GM12891 (cell line): ENCODE measurements around the gene PNPLA2.

Experiments
- PAX5 ChIP-seq: IDR thresholded peaks from 2 replicates; pipeline ENCODE4 v1.6.1; 2011; ENCODE audit warnings: low read length, moderate library complexity, mild to moderate bottlenecking; ENCODE audit not compliant: insufficient read depth, severe bottlenecking
- POLR2A ChIP-seq: IDR thresholded peaks from 2 replicates; pipeline ENCODE4 v1.6.1; 2011; ENCODE audit warnings: low read depth, low read length, control low read depth
- POLR2AphosphoS5 ChIP-seq: IDR thresholded peaks from 2 replicates; pipeline ENCODE4 v1.6.1; 2011; ENCODE audit warnings: low read depth, low read length, control low read depth
- SPI1 ChIP-seq: IDR thresholded peaks from 2 replicates; pipeline ENCODE4 v1.6.1; 2011; ENCODE audit warnings: low read depth, low read length, control low read depth
- TAF1 ChIP-seq: IDR thresholded peaks from 2 replicates; pipeline ENCODE4 v1.6.1; 2011; ENCODE audit warnings: low read depth, low read length, control low read depth

- no peak for TF ChIP-seq PAX5
- TF ChIP-seq TAF1 = no peak
- TF ChIP-seq SPI1 = no peak
- TF ChIP-seq POLR2A = no peak
- TF ChIP-seq POLR2AphosphoS5 = no peak
Measured at GRCh38 chr11:860234-861104, 41.8 kb downstream of the PNPLA2 start.
